Esophagus muscularis mucosa (tissue), 4 donors: ENCODE data around the gene MSS51.

Experiments used
- EP300 ChIP-seq: sonication (generic); formaldehyde crosslinking; IDR thresholded peaks from one replicate; pipeline ENCODE4 v1.6.1; 2017; ENCODE audit warnings: antibody characterized with exemption
- POLR2A ChIP-seq: fragments of 450-650 bp; IDR thresholded peaks from one replicate; pipeline ENCODE4 v1.6.1; 2017; ENCODE audit warnings: antibody characterized with exemption, moderate library complexity, mild to moderate bottlenecking, low read depth
- POLR2AphosphoS5 ChIP-seq, 2 donors: sonication (generic); formaldehyde crosslinking; IDR thresholded peaks; one replicate each; pipeline ENCODE4 v1.6.1; 2017; ENCODE audit warnings: antibody characterized with exemption in 2 of 2
- TF ChIP-seq, protein P1 (sequence below), 3 experiments: fragments of 200-600 bp in 2 of 3; fragments of 450-650 bp in 1 of 3; sonication (generic) in 2 of 3; IDR thresholded peaks; one replicate each; pipeline ENCODE4 v1.5.1; 2017 to 2019; ENCODE audit warnings: antibody characterized with exemption in 3 of 3, mild to moderate bottlenecking in 2 of 3, moderate library complexity in 1 of 3

DNA sequence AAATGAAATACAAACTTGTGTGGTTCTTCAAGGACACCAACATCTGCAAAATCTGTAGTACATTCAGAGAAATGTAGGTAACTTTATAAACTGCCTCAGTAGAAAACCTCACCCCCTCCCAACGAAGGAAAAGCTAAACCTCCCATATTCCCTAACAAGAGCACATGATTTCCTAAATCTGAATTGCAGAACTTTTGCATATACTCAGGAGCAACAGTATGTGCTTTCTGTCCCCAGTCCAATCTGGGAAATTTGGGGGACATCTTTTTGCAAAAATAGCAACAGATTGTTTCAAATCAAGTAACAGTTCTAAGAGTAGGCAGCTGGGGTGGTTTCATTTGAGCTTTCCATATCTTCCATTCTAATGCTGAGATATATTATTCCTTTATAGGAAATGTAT is 15.8 kb upstream of the MSS51 start:
- TF ChIP-seq, protein P1, sequence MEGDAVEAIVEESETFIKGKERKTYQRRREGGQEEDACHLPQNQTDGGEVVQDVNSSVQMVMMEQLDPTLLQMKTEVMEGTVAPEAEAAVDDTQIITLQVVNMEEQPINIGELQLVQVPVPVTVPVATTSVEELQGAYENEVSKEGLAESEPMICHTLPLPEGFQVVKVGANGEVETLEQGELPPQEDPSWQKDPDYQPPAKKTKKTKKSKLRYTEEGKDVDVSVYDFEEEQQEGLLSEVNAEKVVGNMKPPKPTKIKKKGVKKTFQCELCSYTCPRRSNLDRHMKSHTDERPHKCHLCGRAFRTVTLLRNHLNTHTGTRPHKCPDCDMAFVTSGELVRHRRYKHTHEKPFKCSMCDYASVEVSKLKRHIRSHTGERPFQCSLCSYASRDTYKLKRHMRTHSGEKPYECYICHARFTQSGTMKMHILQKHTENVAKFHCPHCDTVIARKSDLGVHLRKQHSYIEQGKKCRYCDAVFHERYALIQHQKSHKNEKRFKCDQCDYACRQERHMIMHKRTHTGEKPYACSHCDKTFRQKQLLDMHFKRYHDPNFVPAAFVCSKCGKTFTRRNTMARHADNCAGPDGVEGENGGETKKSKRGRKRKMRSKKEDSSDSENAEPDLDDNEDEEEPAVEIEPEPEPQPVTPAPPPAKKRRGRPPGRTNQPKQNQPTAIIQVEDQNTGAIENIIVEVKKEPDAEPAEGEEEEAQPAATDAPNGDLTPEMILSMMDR (IDR thresholded peaks at IDR 0.05): no peak
- TF ChIP-seq POLR2AphosphoS5 (IDR thresholded peaks at IDR 0.05) (no peak), EP300 (no peak), POLR2A (no peak)
